Endometrial microvascular endothelial cells (primary cell): ENCODE measurements around the gene DBH. TPM values are rescaled to one million over a fixed set of nuclear protein-coding genes. Genes with fewer than 3 reads are reported as not detected.
"Not testable (repeated sequence)": the region's sequence is repeated elsewhere in the genome, so short reads cannot be mapped to it uniquely, and the experiment has no call there.

Experiments
- in situ Hi-C: cut with HindIII; loops from 2 replicates; pipeline ENCODE4 v1.10.0; 2017; ENCODE audit warnings: low sequenced_read_pairs, low pct_unique_long_range_greater_than_20kb; ENCODE audit errors: inconsistent ontology term
- total RNA-seq: library from RNA; depleted of rRNA; stranded (reverse); fragments of >200 nt; gene quantifications from one replicate; pipeline ENCODE4 v1.2.3, GENCODE V29; 2015; ENCODE audit errors: inconsistent ontology term

DBH gene
- total RNA-seq, 1 donor from 2014 or later: not detected

DNA sequence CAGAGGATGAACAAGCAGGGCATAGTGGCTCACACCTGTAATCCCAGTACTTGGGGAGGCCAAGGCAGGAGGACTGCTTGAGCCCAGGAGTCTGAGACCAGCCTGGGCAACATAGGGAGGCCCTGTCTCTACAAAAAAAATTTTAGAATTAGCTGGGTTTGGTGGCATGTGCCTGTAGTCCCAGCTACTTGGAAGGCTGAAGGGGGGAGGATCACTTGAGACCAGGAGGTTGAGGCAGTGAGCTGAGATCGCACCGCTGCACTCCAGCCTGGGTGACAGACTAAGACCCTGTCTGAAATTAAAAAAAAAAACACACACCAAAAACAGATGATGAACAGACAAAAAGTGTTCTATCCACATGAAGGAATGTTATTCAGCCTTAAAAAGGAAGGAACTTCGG, 39.6 kb downstream of the DBH start:
- in situ Hi-C loops: not testable (repeated sequence)

- in situ Hi-C loops: no loop called here
Observed at GRCh38 chr9:133676450-133676849, 40.3 kb downstream of the DBH start.

- in situ Hi-C loops: no loop called here
Observed at GRCh38 chr9:133677126-133678010, 41.2 kb downstream of the DBH start.

DNA sequence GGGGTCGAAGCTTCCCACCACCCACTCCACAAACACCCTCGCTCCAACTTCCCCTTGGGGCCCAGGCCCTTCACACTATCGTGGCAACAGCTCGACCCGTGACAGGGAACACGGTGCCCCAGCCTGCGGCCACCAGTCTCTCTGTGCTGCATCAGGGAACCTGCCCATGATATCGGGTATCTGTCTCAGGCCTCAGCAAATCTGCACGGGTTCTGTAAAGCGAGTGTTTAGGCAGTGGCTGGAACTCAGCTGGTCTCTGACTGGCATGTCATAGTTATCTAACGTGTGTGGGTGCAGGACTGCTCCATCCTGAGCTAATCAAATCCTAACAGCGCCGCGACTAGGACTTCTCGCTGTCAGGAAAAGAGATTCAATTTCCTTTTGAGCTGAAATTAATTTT, 42.9 kb downstream of the DBH start:
- in situ Hi-C loops: no loop called here

DNA sequence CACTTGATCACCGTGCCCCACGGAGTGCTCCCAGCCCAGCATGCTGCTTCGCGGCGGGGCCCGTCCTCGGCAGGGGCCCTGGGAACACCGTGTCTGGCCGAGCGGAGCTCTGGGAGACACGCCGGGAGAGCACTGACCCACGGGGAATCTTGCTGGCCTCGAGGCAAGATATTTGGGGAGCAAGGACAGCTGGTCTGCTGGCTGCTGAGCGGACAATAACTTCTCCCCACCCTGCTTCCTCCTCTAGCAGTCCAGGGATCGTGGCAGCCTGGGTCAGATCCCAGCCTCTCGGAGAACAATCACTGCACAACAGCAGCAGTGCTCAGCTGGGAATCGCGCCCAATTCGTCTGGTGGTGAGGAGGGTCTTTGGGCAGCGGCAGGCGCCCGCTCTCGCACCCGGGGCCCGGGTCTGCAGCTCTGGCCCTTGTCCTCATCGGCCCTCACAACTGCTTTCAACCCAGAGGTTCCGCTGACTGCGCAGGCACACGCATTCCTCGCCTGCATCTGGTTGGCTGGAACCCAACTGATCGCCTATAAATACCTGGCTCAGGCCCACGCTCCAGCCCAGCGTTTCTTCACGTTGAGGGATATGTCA, 43.4 kb downstream of the DBH start:
- in situ Hi-C loops: no loop called here

DNA sequence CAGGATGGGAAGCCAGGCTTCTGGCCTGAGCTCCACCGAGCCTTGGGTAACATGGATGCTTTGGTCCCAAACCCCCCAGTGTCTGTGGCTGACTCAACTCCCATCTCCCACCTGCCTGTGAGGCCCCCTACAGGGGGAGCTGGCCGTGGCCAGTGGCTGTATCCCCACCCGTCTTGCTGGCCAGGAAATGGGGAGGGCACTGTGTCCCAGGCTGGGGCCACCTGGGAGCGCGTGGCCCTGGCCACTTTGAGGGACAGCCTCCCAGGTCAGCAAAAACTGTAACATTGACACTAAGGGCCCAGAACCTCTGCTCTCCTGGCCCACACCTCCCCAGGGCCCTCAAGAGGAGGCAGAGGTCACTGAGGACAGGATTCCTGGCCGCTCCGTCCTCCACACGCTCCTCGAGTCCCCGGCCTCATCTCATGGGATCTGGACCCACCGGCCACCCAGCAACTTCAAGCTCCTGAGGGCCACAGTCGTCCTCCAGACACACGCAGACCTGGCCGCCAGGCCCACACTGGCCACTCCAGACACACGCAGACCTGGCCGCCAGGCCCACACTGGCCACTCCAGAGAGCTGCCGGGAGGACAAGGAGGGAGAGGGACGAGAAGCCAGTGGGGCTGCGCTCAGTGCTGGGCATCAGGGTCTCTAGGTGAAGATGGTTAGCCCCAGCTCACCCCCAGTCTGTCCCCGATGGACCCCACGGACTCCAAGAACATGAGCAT, 44.2 kb downstream of the DBH start:
- in situ Hi-C loops: no loop called here

GRCh38 chr9:133680976-133681657, 45.0 kb downstream of the DBH start:
- in situ Hi-C loops: no loop called here

- in situ Hi-C loops: no loop called here
Observed at GRCh38 chr9:133681658-133682306, 45.6 kb downstream of the DBH start.

DNA sequence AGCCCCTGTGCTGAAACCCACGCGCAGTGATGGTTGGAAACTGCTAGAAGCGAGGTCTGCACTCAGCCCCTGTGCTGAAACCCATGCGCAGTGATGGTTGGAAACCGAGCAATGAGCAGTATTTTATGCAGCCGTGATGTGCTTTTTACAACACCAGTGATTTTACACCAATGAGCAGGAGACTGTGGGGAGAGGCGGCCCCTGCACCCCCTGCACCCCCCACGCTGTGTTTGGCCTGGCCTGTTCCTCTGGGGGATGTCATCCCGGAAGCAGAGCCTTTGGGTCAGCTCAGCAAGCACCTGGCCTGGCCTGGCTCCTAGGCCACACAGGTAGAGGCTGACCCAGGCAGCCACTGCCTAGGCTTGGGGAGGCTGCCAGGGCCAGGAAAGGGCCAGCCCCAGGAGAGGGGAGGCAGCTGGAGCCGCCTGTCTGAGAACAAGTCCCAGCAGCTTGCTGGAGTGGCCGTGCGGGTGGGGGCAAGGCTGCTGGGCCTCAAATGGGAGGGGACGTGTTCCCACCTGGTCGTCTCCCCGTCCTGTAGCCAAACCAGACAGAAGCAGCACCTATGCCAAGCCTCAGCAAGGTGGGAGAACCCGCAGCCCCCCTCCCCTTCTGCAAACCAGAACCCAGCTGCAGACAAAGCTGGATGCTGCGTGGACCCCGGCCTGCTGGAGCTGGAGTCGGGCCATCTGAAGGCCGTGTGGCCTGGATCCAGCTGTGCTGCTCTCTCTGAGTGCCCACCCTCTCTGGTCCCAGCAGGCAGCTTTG, 46.8 kb downstream of the DBH start:
- in situ Hi-C loops: no loop called here

GRCh38 chr9:133683586-133684120, 47.5 kb downstream of the DBH start:
- in situ Hi-C loops: no loop called here

DNA sequence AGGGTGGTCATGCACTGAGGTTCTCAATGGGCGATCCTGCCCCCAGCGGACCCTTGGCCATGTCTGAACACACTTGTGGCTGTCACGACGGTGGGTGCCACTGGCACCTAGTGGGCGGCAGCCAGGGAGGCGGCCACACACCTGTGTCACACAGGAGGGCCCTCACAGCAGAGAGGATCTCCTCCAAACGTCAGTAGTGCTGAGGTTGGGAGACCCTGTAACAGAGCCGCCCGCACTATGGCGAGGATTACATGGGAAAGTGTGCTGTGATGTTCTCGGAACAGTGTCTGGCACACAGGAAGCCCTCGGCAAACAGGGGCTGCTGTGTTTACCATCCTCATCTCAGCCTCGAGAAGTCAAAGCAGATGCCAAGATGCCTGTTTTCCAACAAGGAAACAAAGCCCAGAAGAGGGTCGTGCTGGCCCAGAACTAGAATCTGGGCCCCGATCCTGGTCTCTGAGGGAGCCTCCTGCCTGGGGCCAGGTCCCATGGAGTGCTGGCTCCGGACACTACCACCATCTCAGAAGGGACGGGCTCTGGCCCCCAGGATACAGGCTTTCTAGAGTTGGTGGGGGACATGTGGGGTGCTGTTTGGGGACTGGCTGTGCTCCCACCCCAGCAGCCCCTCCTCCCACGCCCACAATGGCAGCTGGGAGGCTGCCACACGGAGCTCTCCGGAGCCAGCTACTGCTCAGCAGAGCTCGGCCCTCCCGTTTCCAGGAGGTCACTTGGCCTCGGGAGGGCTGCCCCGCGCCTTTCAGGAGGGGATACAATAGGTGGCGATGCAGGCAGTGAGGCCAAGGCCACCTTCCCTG, 48.2 kb downstream of the DBH start:
- in situ Hi-C loops: no loop called here

DNA sequence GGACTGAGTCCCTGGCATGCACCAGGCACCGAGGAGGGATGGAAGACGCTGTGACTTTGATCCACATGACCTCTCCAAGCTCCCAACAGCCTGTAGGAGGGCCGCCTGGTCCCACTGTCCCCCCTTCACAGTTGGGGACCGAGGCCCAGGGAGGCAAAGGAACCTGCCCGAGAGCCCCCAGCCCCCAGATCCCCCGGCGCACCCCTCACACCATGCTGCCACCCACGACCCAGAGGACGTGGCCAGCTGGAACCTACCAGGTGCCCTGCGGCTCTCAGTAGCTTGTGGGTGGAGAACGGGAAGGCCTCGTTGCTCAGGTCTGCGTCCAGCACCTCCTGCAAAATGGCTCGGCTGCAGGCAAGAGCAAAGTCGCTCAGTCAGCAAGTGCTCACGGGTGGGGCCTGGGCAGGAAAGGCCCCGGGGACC, 48.8 kb downstream of the DBH start:
- in situ Hi-C loops: no loop called here

- in situ Hi-C loops: no loop called here
Observed at GRCh38 chr9:133685653-133686609, 49.8 kb downstream of the DBH start.

- in situ Hi-C loops: no loop called here
Observed at GRCh38 chr9:133686642-133687575, 50.7 kb downstream of the DBH start.
